ENCODE results near the gene GDI2. TPM values are rescaled to one million over a fixed set of nuclear protein-coding genes. Genes with fewer than 3 reads are reported as not detected.

GDI2 gene
- total RNA-seq, 1 donor from 2014 or later: 474 TPM

DNA sequence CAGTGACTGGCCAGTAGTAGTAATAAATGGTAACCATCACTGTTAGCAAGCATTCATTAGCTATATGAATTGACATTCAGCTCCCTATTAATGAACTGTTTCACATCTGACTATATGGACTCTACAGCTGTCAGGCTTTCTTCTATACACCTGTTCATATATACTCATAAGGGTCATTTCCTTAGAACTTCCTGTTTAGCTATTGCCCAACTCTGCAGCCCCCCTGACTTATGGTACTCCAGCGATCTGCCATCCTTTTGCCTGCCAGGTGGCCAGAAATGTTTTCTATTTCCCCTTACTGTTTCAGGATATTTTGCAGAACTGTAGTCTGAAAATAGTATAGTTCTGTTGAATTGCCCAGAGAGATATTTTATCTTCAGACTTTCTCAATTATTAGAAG, 72.0 kb downstream of the GDI2 start:
- DNase-seq: no peak

DNA sequence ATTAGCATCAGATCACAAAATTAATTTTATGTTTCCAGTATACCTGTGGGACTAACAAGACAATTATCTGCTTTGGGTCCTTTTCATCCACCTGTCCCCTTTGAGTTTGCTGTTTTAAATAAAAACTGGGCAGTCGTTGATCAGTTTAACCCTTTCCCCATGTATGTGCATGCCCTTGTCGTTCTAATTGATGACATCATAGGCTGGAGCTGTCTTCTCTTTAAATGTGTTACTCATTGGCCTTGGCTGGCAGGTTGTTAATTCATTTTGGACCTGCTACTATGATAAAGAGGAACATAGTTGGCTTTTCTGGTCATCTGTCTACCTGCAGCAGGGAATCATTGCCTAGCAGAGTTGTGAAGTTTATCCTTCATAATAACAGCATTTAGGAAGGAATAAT, 74.8 kb downstream of the GDI2 start:
- no peak for DNase-seq

DNA sequence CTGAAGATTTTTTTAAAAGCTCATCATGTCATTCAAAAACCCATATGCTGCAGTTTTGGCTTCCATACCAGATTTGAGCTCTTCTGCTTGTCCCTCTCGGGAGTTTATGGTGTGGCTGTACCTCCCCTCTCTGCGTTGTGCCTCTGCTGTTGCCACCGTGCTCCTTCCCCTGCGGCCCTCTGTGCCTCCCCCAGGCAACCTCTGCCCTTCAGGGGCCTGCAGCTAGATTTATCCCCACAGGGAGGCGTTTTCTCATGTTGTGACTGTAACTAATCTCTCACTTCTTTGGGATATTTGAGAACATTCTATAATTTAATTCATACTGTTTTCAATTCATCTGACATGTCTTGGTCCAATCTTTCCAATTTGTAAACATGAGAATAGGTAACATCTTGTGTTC, 75.9 kb downstream of the GDI2 start:
- no peak for DNase-seq

DNA sequence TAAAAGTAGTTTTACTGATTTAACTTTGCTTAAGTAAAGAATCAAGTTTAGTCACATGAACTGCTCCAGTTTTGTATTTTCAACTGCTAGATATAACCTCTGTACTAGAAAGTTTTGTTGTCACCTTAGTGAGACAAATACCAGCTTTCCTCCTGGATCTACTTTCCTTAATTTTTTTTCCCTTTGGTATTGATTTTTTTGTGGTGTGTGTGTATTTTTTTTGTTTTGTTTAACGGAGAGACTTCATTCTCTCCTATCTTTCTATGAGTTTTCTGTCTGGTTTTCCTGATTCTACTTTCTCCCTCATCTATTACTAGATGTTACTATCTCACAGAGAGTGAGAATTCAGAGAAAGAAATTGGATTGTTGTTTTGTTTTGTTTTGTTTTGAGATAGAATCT, 76.6 kb downstream of the GDI2 start:
- DNase-seq: no peak

DNA sequence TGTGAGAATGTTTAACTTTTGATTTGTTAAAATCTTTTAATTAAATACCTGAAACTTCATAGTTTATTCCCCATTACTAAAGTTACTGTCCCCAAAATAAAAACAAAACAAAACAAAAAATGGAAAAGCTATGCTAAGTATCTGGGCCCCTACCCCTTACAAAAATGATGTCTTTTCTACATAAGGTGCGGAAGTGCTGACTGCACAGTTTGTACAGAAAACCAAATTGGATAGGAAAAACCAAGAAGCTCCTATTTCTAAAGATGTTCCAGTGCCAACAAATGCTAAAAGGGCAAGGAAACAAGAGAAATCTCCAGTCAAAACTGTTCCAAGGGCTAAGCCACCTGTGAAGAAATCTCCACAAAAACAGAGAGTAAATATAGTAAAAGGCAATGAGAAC, 78.1 kb downstream of the GDI2 start:
- no peak for DNase-seq

DNA sequence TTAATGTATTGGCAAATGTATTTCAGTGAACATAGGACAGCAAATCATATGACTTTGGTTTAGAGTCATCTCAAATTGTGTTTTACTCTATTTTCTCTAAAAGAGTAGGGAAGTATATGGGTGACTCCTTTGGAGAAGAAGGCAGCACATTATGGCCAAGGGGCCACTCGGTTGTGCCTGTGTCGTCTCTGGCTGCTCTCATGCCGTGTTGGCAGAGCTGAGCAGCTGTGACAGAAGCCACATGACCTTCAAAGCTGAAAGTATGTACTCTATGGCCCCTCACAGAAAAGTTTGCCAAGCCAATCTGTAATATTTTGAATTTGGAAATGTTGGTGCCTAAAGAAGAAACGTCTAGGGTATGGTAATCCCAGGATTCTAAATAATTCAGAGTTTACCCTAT, 81.1 kb downstream of the GDI2 start:
- DNase-seq: no peak

DNA sequence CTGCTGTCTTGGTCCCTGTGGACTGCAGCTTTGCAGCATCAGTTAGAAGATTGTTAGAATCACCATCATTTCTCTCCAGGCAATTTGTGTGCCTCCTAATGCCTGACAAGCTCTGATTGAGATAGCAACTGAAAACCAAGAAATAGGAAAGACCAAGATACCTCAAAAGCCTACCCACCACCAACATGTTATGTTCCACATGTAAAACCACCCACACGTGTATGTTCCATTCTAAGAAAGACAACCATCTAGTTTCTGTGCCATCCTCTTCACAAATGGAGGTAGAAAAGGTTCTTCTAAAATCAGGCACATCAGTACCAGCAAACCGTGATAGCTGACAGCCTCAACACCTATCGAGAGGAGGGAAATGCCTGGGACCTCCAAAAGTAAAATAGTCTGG, 81.7 kb downstream of the GDI2 start:
- DNase-seq: no peak

DNA sequence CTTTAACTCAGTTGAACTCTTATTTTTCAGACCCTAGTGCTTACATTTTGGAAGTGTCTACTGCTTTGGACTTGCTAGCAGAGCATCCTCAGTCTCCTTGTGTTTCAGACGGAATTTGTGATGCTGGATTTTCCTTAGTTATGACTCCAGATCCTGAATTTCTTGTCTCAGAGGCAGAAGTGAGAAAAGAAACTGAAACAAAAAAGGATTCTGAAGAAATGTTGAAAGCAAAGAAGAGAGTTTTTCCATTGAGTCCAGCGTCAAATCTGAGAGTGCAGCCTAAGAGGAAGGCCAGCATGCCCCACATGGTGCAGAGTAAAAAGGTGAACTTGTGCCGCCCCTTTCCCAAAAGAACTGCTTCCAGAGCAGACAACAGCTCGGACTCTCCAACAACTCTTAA, 82.5 kb downstream of the GDI2 start:
- DNase-seq: no peak

DNA sequence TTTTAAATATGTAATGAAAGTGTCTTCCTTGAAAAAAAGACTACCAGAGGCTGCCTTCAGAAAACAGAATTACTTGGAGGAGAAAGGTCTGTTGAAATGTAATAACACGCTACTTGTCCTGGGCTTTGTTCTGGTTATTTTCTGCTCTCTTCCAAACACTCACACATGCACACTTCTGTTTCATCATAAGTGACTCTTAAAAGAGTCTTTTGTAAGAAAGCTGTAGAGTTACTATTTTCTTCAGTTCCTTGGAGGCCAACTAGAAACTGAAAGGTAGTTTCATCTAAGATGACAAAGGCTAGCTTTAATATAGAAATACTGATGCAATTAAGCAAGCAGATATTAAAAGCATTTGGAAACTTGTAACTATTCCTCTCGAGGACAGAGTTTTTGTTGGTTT, 89.5 kb downstream of the GDI2 start:
- DNase-seq: no peak

DNA sequence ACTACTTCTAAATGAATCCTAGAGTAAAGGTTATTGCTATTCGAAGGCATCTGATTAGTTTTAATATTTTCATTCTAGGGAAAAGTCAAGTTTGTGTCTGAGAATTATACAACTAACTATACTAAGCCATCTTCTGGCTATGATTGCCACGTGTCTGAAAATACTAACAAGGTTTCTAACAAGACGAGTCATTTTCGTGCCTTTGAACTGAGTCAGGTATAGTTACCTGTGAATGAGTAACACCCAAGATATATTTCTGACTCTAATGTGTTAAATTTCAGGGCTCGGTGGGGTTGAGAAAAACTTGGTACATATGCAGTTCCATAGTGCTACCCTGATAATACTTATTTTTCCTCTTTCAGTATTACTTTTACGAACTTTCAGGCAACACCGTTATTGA, 93.1 kb downstream of the GDI2 start:
- no peak for DNase-seq

DNA sequence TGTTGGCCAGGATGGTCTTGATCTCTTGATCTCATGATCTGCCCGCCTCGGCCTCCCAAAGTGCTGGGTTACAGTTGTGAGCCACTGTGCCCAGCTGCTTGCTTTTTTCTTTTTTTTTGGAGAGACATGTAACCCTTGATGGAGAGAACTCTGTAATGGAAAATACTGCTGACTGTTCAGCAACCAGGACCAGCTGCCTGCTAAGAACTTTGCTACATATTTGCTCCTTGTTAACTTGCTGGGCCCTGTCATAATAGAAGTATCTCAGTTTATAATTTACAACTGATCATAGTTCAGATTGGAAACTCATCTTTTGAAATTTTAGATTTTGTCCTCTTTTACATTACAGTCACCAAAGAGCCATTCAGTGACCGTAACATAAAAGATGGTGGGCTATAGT, 93.7 kb downstream of the GDI2 start:
- no peak for DNase-seq

Other genes with a start within 250 kb of the GDI2 start
- 14.2 TPM for gene ASB13, start 146.8 kb downstream of the GDI2 start, total RNA-seq
- gene TASOR2, start 128.6 kb downstream of the GDI2 start, total RNA-seq: 86.1 TPM
- 10.5 TPM for gene ANKRD16, start 76.5 kb upstream of the GDI2 start, total RNA-seq
- gene FBH1, start 76.8 kb upstream of the GDI2 start, total RNA-seq: 39.8 TPM
- gene IL15RA, start 164.1 kb upstream of the GDI2 start, total RNA-seq: not detected
- gene IL2RA, start 248.9 kb upstream of the GDI2 start, total RNA-seq: not detected

Data from occipital lobe (tissue), 2 donors.